K562 (cell line): Measurements from ENCODE around the gene SEC14L1. TPM values are rescaled to one million over a fixed set of nuclear protein-coding genes. Genes with fewer than 3 reads are reported as not detected.
A peak's percentile ranks its signal among the peaks of the same experiment; 100 is the strongest.

Source experiments
- ARHGAP35 ChIP-seq: fragments of 450-650 bp; IDR thresholded peaks from 2 replicates; pipeline ENCODE4 v1.6.1; 2018; ENCODE audit not compliant: partially characterized antibody
- CCNT2 ChIP-seq: IDR thresholded peaks from 2 replicates; pipeline ENCODE4 v1.6.1; 2011; ENCODE audit warnings: borderline replicate concordance, low read depth, mild to moderate bottlenecking, moderate library complexity, mixed read lengths, low read length; ENCODE audit not compliant: insufficient read length; ENCODE audit errors: extremely low read depth
- CEBPG ChIP-seq, 3 experiments: fragments of 200-800 bp in 1 of 3; sonication (Bioruptor generic) in 1 of 3; sonication (generic) in 1 of 3; formaldehyde crosslinking in 1 of 3; IDR thresholded peaks in 2 of 3; conservative IDR thresholded peaks in 1 of 3; 2 replicates each; pipeline versions ENCODE4 v1.6.1 to v1.8.0; 2016 to 2022; ENCODE audit warnings: missing compliant biosample characterization in 2 of 3, missing genetic modification characterization in 2 of 3, mild to moderate bottlenecking in 1 of 3, missing genetic modification reagents in 1 of 3
- CTBP1 ChIP-seq: fragments of 450-650 bp; IDR thresholded peaks from 2 replicates; pipeline ENCODE4 v1.6.1; 2016; ENCODE audit warnings: borderline replicate concordance
- IRF9 ChIP-seq: fragments of 450-650 bp; IDR thresholded peaks from 2 replicates; pipeline ENCODE4 v1.6.1; 2016; ENCODE audit warnings: missing biosample characterization, missing genetic modification characterization
- MNT ChIP-seq, 2 experiments: fragments of 450-650 bp; conservative IDR thresholded peaks; 2 replicates each; pipeline ENCODE4 v1.6.1; 2017; ENCODE audit warnings: mild to moderate bottlenecking in 2 of 2, moderate library complexity in 2 of 2
- TFAP4 ChIP-seq: sonication (generic); formaldehyde crosslinking; IDR thresholded peaks from 2 replicates; pipeline ENCODE4 v1.8.0; 2022; ENCODE audit warnings: missing genetic modification reagents, mild to moderate bottlenecking, moderate library complexity, borderline replicate concordance
- ZBTB11 ChIP-seq, 3 experiments: fragments of 200-800 bp in 1 of 3; fragments of 250-450 bp in 1 of 3; fragments of 450-650 bp in 1 of 3; sonication (Bioruptor Pico) in 1 of 3; sonication (Bioruptor generic) in 1 of 3; formaldehyde crosslinking in 1 of 3; IDR thresholded peaks; 2 replicates each; pipeline versions ENCODE4 v1.6.1 to v1.8.0; 2016 to 2022; ENCODE audit warnings: mild to moderate bottlenecking in 2 of 3, missing genetic modification characterization in 2 of 3, missing compliant biosample characterization in 1 of 3, moderate library complexity in 1 of 3
- ZBTB34 ChIP-seq: fragments of 250-450 bp; sonication (Bioruptor Pico); IDR thresholded peaks from 2 replicates; pipeline ENCODE4 v1.8.0; 2021; ENCODE audit warnings: mild to moderate bottlenecking, moderate library complexity
- ZNF217 ChIP-seq: sonication (generic); formaldehyde crosslinking; IDR thresholded peaks from 2 replicates; pipeline ENCODE4 v1.8.0; 2022; ENCODE audit warnings: mild to moderate bottlenecking, missing genetic modification reagents
- ZNF518B ChIP-seq: fragments of 250-450 bp; sonication (Bioruptor Pico); IDR thresholded peaks from 2 replicates; pipeline ENCODE4 v1.5.0; 2021; ENCODE audit warnings: mild to moderate bottlenecking, moderate library complexity
- polyA plus RNA-seq, 8 experiments: library from polyadenylated mRNA; depleted of rRNA in 4 of 8; stranded (reverse) in 5 of 8; unstranded in 3 of 8; fragments of >200 nt; fragmentation: Nextera tagmentation in 2 of 8; fragmentation: Illumina TruSeq in 1 of 8; extraction: Ambion mirVana in 2 of 8; extraction: Trizol in 1 of 8; gene quantifications; 2 replicates each; pipeline versions ENCODE4 v1.2.1 to v1.2.3, GENCODE V29; 2011 to 2014; ENCODE audit warnings: inconsistent platforms in 1 of 8, missing spikeins in 1 of 8
- total RNA-seq, 7 experiments: library from RNA; depleted of rRNA in 6 of 7; stranded (reverse); fragments of >200 nt in 6 of 7; fragmentation: Illumina TruSeq in 2 of 7; extraction: Trizol in 2 of 7; gene quantifications; 2 replicates each; pipeline versions ENCODE4 v1.2.1 to v1.2.3, GENCODE V29; 2011 to 2021; ENCODE audit warnings: low replicate concordance in 1 of 7

SEC14L1 gene
- total and polyA plus RNA-seq, 9 of the 15 experiments (the other 6 are each of a cell fraction or from before 2014, with no cell fraction given), result 3.1 to 39.7 (median 15.2) TPM

GRCh38 chr17:77233635-77234334, 93.0 kb downstream of the SEC14L1 start (continued):
- TF ChIP-seq CEBPG (CRISPR knock-in tag; IDR thresholded peaks at IDR 0.05), result peak; percentile 68
- peak in 1 of 2 experiments; percentile 50; a peak in 1 of 4 replicates for TF ChIP-seq CEBPG (tag; conservative IDR thresholded peaks at IDR 0.05 in 1 of 2, IDR thresholded peaks at IDR 0.05 in 1 of 2)
- no peak for TF ChIP-seq ARHGAP35
- no peak for TF ChIP-seq CCNT2
- no peak for TF ChIP-seq IRF9 (tag)
- peak; percentile 21 to 62; a peak in 2 of 4 replicates for TF ChIP-seq MNT (conservative IDR thresholded peaks at IDR 0.05)
- no peak for TF ChIP-seq ZBTB34
- TF ChIP-seq CTBP1, result 0 out of 2 replicates have a peak, but pooled peaks have one; percentile 20
- peak; percentile 42; the same call in 1 of the 2 replicates for TF ChIP-seq TFAP4 (CRISPR knock-in tag)
- no peak for TF ChIP-seq ZNF217
- no peak for TF ChIP-seq ZBTB11 (CRISPR knock-in tag; IDR thresholded peaks at IDR 0.05)
- TF ChIP-seq ZNF518B (CRISPR knock-in tag), result no peak
